ENCODE data around the gene FCMR.

The FCMR gene, protein sequence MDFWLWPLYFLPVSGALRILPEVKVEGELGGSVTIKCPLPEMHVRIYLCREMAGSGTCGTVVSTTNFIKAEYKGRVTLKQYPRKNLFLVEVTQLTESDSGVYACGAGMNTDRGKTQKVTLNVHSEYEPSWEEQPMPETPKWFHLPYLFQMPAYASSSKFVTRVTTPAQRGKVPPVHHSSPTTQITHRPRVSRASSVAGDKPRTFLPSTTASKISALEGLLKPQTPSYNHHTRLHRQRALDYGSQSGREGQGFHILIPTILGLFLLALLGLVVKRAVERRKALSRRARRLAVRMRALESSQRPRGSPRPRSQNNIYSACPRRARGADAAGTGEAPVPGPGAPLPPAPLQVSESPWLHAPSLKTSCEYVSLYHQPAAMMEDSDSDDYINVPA

DNA sequence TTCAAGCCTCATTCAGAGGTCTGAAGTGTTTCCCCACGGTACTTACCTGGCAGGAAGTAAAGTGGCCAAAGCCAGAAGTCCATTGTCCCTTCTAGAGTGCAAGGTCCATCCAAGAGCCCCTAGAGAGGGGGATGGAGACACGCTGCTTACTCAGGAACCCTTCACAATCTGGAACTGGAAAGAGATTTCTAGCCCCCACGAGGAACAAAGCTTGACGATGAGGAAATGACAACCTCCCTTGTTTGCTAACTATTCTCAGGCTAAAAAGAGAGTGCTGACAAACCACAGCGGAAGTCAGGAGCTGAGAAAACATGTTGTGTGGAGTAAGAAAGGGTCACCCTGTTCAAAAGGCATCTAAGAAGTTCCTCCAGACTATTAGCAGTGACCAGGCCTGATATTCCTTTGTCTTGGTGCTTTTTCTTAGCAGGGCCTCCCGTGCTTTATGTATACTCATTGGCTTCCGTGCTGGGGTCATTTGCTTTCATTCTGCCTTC is at the start of gene FCMR:
Gene FCMR, minus strand, starts transcription at position 170 of the 494 bp plus-strand sequence. Its CDS starts 87 bp downstream, at position 83.
- no peak for DNase-seq (ENCODE audit: low read depth)

DNA sequence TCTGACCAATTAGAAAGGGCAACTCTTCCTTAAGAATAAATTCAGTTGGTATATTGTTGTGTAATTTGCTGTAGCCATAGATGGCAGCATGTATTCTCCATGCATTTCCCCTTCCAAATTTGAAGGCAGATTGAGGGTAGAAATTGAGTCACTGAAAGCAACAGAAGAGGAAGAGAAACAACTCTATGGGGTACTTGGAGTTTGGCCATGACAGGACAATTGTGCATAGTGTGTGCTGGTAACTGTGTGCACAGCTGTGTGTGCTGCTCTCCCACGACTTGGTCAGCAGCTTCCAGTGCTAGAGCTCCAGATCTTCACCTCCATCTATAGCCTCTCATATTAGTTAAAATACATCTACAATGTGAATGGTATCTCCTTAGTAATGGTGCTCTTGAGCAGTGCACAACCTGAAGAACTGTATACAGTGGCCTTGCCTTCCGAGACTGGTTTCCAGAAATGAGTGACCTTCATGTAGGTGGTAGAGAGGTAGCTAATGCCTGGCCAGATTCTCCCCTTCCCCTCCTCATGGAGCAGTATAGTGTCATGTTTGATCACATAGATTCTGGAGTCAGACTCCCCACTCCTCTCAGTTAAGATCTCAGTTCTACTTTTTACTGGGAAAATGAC is 49.4 kb upstream of the FCMR start:
- DNase-seq (ENCODE audit: low read depth), result no peak

GRCh38 chr1:206970446-206970845 is 48.7 kb upstream of the FCMR start, which contains the start of gene FCAMR:
Gene FCAMR (minus strand): TSS chr1:206970460. CDS start chr1:206970125, 335 bp downstream.
- DNase-seq (ENCODE audit: low read depth), result no peak

- no peak for DNase-seq (ENCODE audit: low read depth)
Observed at GRCh38 chr1:206969090-206969489, 47.3 kb upstream of the FCMR start.

GRCh38 chr1:206967096-206967849 is 45.5 kb upstream of the FCMR start:
- DNase-seq (ENCODE audit: low read depth), result no peak

GRCh38 chr1:206965781-206966180 is 44.0 kb upstream of the FCMR start:
- DNase-seq (ENCODE audit: low read depth), result no peak

DNA sequence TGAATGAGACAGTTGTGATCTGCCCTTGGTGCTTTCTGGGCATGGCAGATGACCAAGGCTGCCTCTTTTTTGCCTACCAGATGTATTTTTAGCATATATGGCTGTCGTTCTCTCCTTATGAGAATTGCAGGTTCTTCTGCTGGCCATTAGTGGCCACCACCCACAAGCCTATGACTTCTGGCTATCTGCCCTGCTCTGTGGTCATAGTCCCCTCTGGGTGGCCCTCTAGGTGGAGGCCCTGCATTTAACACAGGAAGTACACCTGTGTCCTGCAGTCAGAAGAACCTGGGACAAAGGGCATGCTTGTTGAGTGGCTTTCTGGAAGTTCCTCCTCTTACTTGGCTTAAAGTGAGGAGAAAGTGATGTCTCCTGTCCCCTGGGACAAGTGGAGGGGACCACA is 42.0 kb upstream of the FCMR start:
- DNase-seq (ENCODE audit: low read depth), result no peak

DNA sequence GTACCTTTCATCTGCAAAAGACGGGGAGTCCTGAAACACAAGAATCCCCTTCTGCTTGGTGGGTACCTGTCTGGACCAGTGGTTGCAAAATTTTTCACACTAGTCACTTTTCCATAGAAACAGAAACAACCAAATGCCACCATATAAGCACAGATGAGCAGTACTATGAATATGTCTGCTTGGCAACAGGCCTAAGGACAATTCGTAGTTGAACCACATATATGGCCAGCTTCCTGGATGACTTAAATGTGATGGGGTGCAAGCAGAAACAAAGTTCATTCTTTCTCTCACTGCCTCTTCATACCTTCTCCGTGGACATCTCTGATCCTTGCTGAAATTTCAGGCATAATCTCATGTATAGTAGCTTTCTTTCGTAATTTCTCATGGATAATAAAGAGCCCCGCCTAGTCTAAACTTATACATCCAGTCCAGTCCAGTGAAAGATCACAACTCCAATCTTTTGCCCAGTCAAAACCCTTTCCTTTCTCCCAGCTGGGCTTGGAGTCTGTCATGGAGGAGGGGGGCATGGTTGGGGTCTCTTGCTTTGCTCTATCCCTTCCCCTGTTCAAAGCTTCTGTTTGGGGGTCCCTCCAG is 41.5 kb upstream of the FCMR start:
- no peak for DNase-seq (ENCODE audit: low read depth)

DNA sequence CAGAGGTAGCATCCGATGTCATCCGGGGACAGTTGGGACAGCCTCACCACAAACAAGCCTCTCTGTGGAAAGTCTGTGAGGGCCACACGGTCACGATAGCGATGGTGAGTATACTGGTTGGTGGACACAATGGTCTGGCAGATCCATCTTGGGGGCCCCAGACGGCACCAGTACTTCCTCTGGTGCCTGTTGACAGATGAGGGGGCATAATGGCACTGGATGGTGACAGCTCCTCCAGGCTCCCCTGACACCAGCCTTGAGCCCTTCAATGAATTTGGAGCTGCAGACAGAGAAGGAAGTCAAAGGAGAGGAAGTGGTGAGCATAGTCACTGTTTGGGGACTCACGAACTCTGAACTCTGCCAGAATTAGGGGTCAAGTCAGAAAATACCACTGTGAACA is 40.5 kb upstream of the FCMR start:
- DNase-seq (ENCODE audit: low read depth), result no peak

DNA sequence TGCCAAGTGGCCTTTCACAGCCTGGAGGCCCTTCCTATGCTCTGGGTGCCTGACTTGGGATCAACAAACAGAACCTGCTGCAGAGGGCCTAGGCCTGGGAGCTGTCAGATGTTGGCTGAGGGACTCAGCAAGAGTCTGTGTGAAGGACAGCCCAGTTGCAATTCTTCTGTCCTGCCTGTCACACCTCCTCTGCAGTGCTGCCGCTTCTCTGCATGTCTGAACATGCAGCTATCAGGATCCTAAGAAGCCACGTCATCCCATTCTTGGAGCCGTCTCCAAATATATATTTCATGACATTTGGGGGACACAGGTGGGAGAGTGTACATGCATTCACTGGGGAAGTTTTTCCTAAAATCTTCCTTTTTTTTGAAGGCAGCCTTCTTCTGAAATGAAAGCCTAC is 39.9 kb upstream of the FCMR start:
- DNase-seq (ENCODE audit: low read depth), result no peak

DNA sequence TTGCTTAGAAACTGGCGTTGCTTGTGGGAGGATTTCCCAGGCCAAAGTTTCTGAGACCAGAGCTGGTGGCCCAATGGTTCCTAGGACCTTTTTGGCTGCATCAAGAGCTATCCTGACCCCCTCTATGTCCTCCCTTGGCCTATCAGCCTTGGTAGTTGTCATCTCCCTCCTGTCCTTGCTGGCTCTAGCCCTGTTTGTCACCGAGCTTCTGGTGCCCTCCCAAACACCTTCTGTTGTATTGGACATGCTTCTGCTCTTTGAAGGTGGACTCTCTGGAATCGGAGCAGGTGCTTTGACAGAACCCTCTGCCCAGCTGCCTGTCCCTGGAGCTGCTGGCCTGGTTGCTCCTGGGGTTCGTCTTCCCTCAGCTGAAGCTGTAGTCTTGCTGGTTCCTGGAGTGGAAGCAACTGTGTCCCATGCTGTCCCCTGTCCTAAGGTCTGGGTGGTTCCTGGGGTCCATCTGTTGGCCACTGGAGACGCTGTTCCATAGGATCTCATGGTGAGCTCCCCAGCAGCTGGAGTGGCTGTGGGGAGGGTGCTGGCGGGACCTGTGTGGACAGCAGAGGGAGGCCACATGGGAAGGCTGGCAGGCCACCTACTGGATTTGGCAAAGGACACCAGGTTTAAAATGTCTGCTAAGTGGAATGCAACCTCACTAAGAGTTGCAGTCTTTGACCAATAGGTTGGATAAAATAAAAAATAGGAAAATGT is 39.1 kb upstream of the FCMR start:
- no peak for DNase-seq (ENCODE audit: low read depth)

- DNase-seq (ENCODE audit: low read depth), result no peak
Observed at GRCh38 chr1:206958144-206958543, 36.4 kb upstream of the FCMR start.

DNA sequence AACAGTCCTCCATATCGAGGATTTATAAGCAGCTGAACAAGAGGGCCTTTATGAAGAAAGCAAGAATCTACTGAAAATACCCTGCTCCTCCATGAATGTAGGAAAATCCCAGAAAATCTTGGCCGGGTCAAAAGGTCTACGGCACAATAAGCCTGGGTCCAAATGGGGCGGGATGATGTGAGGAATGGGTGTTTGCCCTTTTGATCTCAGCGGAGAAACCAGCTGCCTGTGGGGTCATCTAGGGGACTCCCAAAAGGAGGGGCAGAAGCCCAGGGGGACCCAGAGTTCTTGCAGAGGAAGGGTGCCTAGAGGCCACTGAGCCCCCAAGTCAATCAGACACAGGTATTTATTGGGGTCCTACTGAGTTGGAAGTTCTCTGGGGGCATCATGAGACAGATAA is 35.9 kb upstream of the FCMR start:
- DNase-seq (ENCODE audit: low read depth), result no peak

DNA sequence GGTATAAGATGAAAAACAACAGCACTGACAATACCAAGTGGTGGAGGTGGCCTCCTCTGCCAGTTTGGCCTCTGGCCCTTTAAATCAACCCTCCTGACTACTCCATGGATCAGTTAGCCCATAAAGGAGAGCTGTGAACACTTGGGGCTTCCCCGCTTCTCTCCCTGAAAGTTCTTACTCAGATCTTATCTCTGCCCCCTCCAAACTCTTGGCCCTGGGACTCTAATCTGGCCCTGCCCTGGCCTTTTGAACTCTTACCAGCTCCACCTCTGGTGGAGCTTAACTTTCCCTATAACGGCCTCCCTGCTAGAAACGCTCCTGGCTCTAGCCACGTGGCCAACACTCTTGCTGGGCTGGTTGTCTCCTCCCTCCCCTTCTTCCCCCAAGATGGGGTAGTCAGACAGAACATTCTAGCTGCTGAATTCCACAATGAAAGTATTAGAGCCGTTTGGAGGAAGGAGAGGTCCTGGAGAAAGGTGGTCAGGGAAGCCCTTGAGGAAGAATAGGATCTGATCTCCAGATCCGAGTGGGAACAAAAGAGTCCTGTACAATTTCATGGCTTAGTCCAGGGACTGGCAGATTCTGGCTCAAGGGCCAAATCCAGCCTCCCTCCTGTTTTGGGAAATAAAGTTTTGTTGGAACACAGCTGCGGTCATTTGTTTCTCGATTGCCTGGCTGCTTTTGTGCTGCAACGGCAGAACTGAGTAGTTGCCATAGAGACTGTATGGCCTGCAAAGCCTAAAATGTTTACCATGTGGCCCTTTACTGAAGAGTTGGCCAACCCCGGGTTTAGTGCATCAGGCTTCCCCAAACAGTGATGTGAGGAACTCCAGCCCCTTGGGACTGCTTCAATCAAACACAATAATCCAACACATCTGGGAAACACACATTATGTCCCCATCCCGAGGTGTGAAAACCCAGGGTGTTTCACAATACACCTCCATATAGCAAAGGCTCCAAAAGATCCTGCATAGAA is 34.0 kb upstream of the FCMR start:
- DNase-seq (ENCODE audit: low read depth), result no peak

GRCh38 chr1:206954459-206955342 is 33.0 kb upstream of the FCMR start:
- DNase-seq (ENCODE audit: low read depth), result no peak

DNA sequence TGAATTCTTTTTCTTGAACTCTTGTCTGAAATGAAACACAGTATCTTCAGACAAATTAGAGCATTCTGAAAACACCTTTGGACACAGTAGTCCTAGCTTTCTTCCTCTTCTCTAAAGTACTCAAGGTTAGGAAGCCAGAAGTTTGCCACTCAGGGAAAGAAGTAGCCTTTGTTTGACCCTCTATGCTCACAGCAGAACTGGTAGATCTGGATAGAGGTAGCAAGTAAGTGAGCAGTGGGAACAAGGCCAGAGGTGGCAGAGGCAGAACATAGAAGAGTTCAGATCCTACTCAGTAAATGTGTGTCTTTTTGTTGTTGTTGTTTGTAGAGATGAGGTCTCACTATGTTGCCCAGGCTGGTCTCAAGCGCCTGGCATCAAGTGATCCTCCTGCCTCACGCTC is 31.9 kb upstream of the FCMR start:
- no peak for DNase-seq (ENCODE audit: low read depth)

DNA sequence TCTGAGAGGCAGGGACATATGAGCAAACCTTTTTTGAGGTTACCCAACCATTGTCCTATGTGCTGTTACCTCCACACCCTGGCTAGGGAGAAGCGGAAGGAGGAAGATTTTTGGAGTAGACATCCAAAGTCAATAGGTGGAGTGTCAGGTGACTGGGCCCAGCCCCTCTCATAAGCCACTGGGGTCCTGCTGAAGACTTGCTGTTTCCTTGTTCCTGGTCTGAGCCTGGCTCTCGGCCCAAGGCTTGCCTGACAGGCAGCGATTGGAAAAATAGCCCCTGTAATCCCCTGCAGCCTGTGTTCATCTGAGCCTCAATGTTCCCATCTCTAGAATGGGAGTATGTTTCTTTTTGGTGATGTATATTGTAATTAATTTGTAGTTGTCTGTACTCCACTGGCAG is 31.4 kb upstream of the FCMR start:
- no peak for DNase-seq (ENCODE audit: low read depth)

- DNase-seq (ENCODE audit: low read depth), result no peak
Observed at GRCh38 chr1:206952171-206952570, 30.4 kb upstream of the FCMR start.

GRCh38 chr1:206951318-206952100 is 29.8 kb upstream of the FCMR start:
- no peak for DNase-seq (ENCODE audit: low read depth)

All from activated gamma-delta T cell treated with anti-CD3 and anti-CD28 coated beads, Interleukin-2, amount 50 U/mL, for 16 hours (primary cell).